DMS 273 (cell line): ENCODE results near the gene CEP104.

Experiments used
- DNase-seq: peaks from one replicate; lab custom pipeline; 2025; ENCODE audit not compliant: unreplicated experiment; lab: John Stamatoyannopoulos, UW

Gene CEP104

DNA sequence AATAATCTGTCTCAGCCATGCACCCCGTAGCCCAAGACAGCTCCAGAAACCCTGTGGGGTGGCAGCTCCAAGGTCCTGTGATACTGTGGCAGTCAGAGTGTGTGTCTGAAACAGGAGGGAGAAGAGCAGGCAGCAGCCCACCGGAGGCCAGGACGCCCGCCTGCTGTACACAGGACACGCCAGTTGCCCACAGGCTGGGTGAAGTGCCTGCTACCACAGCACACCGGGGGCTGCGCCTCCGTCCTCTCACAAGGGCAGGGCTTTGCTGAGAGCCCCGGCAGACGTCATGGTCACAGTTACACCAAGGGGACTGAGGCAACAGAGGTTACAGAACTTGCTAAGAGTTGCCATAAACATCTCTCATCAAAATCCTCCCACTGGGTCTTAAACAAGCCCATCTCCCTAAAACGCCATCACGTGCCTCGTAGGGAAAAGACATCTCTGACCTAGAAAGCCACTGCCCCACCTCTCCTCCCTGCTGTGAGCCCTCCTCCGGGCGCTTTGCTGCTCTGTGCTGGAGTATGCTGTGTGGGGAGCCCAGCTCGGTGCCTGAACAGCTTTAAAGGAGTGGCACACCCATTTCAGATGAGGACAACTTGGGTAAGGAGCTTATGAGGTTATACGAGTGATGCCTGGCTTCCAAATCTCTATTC, 37.7 kb upstream of the CEP104 start:
- no peak for DNase-seq

DNA sequence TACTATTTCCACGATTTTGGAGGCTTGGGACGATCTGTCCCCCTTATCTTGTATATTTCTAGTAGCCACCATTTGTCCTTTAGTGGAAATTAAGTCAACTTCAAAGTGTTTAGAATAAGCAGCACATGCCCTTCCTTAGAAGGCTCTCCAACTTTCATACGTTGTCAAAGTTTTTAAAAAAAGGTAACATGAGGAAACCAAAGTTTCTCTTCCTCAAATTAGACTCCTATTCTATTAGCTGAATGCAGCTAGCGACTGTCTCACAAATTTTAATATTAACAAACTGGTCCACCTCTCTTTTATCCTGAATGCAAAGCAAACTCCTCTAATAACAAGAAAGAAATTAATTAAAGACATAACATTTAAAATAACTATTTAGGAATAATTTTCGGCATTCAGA, 36.2 kb upstream of the CEP104 start:
- DNase-seq: no peak

GRCh38 chr1:3892748-3893147, 35.7 kb upstream of the CEP104 start:
- DNase-seq: no peak

GRCh38 chr1:3891329-3891865, 34.4 kb upstream of the CEP104 start:
- DNase-seq: no peak

- no peak for DNase-seq
Measured at GRCh38 chr1:3890389-3891328, 33.6 kb upstream of the CEP104 start.

- DNase-seq: no peak
Measured at GRCh38 chr1:3889936-3890335, 32.9 kb upstream of the CEP104 start.

GRCh38 chr1:3888301-3888700, 31.3 kb upstream of the CEP104 start:
- DNase-seq: no peak

DNA sequence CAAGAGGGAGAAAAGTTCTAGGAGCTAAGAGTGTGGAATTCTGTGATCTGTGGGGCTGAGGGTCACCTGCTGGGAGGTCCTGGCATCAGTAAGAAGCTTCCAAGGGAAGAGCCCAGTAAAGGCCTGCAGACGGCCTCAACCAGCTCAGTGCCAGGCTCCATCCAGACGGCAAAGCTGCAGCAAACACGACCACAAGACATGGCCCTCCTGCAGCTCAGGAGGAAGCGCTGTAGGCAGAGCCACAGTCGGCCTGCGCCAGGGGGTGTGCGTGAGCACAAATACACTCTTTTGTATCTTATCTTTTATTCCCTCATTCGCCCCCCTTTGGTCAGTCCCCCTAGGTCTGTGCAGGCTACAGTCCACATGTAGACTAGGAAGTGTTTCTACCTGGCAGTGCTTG, 29.7 kb upstream of the CEP104 start:
- DNase-seq: no peak

GRCh38 chr1:3886106-3886670, 29.2 kb upstream of the CEP104 start:
- no peak for DNase-seq

DNA sequence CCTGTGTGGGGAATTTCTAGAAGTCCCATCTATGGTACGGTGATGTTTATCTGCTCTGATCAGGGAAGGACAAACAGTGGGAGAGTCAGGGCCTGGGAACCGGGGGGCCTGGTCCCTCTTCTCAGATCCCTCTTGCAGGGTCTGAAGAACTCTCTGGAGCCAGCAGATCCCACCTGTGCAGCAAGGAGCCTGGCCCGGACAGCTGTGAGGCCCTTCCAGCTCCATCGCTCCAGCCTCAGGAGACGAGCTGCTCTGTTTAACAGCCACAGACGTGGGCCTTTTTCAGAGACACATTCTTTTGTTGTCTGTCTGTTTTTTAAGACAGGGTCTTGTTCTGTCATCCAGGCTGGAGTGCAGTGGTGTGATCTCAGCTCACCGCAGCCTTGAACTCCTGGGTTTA, 28.6 kb upstream of the CEP104 start:
- DNase-seq: no peak

GRCh38 chr1:3884966-3885365, 28.0 kb upstream of the CEP104 start:
- DNase-seq: no peak

GRCh38 chr1:3883194-3883925, 26.3 kb upstream of the CEP104 start:
- DNase-seq: no peak

- no peak for DNase-seq
Measured at GRCh38 chr1:3881193-3881480, 24.1 kb upstream of the CEP104 start.

GRCh38 chr1:3880429-3881192, 23.6 kb upstream of the CEP104 start:
- no peak for DNase-seq

GRCh38 chr1:3879787-3880428, 22.9 kb upstream of the CEP104 start:
- DNase-seq: no peak

- DNase-seq: no peak
Measured at GRCh38 chr1:3879099-3879498, 22.1 kb upstream of the CEP104 start.

GRCh38 chr1:3876716-3877115, 19.7 kb upstream of the CEP104 start:
- DNase-seq: no peak

- no peak for DNase-seq
Measured at GRCh38 chr1:3874736-3875135, 17.7 kb upstream of the CEP104 start.

DNA sequence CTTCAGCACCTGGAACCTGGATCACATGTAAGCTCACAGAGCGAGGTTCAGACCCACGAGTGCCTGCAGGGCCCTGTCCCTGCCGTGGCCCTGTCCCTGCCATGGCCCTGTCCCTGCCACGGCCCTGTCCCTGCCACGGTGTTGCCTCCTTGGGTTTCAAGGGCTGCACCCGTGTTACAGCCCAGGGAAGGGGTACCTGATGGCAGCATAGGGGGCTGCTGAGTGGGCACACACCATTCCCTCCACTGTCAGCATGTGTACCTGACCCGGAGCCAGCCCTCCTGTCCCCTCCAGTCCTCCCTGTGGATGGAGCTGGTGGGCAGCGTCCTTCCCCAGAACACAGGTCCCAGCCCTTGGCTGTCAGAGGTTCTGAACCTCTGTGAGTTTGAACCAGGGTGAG, 15.5 kb upstream of the CEP104 start:
- no peak for DNase-seq

GRCh38 chr1:3871451-3871805, 14.4 kb upstream of the CEP104 start:
- no peak for DNase-seq
